ENCODE data around the gene DMD.

- TF ChIP-seq CTCF (IDR thresholded peaks at IDR 0.05) (no peak), POLR2A (IDR thresholded peaks at IDR 0.05) (no peak), EP300 (IDR thresholded peaks at IDR 0.05) (no peak)
These were observed 1620.7 kb downstream of the DMD start for GRCh38 chrX:31590581-31591114.
